NCI-H510A (cell line): ENCODE measurements around the gene KBTBD4.

Source experiments
- DNase-seq: peaks from one replicate; lab custom pipeline; 2025; lab: John Stamatoyannopoulos, UW

KBTBD4 gene

GRCh38 chr11:47524291-47524874, 54.4 kb downstream of the KBTBD4 start:
- no peak for DNase-seq

DNA sequence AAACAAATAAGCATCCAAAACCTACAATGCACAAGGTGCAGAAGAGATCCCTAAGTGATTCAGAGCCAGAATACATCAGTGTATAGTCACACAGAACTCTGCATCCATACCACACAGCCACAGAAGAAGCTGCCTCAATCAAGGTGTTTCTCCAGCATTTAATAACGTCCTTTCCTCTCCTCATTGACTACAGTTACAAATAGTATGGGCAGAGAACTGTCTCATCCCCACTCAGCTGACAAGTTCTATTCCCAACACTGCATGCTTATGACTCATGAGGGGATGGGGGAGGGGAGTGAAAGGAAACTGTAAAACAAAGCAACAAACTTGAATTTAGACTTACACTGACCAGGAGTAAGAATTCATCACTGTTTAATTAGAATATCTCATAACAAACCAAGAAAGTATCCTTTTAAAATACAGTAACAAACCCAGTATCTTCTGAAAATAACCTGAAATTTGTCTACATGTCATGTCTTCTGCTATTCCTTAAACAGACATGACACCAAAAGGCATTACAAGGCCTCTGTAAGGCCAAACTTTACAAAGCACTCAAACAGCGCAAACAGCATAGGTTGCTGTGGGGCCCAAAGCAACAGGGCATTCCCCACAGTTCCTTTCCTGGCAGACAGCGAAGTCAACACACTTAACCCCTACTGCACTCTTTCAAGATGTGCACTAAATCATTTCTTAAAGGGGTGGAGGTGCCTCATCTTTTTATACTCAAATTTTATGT, 55.1 kb downstream of the KBTBD4 start:
- DNase-seq: no peak
